ENCODE results near the gene HHAT.

Gene HHAT

DNA sequence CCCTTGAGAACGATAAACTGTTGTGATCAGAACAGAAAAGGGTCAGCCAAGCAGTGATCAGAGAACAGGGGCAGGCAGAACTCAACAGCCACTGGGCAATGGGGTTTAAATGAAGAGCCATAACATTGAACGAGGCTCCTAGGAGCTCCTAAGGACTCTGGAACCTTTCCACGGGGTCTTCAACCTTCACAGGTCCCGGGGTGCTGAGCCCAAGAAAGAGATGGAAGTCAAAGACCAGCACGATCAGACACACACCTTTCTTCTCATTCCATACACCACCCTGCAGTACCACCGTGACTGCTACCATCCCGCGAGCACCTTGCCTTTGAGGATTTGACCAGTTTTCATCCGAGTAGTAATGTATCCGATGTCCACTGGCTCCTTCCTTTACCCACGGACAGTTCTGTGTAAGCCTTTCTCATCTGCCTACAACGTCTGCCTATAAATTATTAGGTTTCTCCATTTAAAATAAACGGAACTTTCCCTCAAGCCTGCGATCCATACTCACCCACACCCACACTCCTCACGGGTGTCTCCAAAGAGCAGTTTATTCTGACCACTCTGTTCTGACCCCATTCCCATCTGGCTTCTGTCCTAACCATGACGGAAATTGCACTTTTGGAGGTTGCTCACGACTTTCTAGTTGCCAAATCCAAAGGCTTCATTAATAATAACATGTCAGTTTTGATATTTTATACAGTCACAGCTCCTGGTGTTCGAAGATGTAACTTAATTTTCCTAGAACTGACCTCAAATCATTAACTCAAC, 16.8 kb upstream of the HHAT start:
- H3K4me3 ChIP-seq = peak overlapping the region in 2 of 7 experiments; percentile 21 to 38

DNA sequence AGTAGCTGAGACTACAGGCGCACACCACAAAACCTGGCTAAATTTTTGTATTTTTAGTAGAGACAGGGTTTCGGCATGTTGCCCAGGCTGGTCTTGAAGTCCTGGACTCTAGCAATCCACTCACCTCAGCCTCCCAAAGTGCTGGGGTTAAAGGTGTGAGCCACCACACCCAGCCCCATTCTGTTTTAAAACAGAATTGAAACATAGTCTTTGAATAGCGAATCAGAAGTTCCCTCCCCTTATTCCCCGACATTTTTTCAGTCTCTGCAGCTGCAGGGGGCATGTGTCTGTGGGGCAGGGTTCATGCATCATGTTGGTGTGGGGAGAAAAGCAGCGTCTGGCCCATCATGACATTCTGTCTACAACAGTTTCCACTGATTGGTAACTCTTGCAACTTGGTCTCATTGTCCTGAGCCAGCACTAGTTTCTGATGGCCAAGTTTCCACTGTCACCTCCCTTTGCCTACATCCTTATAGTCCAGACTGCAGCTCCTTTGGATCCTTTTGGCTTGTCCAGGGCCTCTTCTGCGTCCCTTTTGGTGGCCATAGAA, 15.6 kb upstream of the HHAT start:
- no peak overlapping the region for H3K27ac ChIP-seq

More for the DNA sequence above, 16.8 kb upstream of the HHAT start:
- H3K27ac ChIP-seq = peak overlapping the region in 7 of 21 experiments; percentile 23 to 62 (median 40)

DNA sequence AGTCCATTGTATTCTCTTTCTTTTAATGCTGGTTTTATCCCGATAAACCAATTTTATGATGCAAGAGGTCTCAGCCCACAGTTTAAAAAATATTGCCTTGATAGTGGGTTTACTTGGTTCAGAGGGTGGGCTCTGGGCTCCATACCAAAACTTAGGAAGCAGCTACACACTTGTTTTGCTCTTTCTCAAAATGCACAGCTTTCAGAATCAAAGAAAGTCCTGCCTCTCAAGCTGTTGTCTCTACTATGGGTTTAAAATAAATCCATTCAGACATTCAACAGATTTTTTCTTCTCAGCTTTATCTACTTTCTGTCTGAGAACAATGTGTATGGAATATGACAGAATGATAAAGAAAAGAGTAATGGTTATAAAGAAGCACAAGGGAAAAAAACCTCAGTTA, 14.8 kb upstream of the HHAT start:
- Histone ChIP-seq H3K27ac (no peak overlapping the region), H3K4me3 (no peak overlapping the region)

More for the DNA sequence above, 15.6 kb upstream of the HHAT start:
- H3K4me3 ChIP-seq = no peak overlapping the region

DNA sequence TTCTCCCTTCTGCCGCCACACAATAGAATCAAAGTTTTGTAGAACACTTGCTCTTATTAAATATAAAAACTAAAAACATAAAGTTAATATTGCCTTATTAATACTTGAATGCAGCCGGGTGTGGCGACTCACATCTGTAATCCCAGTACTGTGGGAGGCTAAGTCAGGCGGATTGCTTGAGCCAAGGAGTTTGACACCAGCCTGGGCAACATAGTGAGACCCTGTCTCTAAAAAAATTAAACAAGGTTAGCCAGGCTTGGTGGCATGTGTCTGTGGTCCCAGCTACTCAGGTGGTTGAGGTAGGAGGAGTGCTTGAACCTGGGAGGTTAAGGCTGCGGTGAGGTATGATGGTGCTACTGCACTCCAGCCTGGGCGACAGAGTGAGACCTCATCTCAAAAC, 13.2 kb upstream of the HHAT start:
- H3K4me3 ChIP-seq = no peak overlapping the region

DNA sequence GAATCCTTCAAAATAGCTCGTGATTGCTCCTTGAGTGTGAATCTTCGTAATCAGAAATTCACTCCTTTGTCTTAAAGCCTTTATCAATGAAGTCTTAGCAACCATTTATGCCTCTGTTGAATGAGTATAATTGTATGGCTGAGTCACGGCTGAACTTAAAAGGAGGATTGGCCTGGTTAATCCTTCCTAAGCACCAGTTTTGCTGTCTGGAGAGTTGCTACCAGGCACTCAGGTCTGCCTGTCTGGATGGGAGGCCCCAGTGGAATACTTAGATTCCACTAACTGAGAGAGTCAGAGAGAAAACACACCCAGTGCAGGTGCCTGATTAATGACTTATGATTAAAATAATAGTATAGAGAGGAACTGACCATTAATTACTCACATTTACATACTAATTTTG, 7.6 kb upstream of the HHAT start:
- Histone ChIP-seq H3K27ac (peak overlapping the region in 6 of 21 experiments; percentile 7 to 56 (median 42)), H3K4me3 (no peak overlapping the region)

More for the DNA sequence above, 13.2 kb upstream of the HHAT start:
- H3K27ac ChIP-seq = no peak overlapping the region

DNA sequence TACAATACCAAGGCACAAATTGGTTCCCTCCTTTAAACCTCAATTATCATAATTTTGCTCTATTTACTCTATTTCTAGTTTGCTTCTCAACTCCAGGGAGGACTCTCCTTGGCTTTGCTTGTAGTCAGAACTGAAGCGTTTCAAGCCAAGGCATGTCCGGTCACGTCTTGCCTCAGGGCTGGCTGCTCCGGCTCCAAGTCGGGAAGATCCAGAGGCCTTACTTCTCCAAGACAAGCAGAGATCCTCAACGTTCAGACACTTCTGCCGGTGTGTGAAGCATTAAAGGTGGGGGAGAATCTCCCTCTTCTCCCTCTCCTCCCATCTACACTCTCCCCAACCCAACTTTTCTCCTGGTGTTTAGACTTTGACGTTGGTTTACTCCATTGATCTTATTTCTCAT, 7.2 kb upstream of the HHAT start:
- Histone ChIP-seq H3K4me3 (no peak overlapping the region), H3K27ac (peak overlapping the region in 7 of 21 experiments; percentile 14 to 56 (median 42))

DNA sequence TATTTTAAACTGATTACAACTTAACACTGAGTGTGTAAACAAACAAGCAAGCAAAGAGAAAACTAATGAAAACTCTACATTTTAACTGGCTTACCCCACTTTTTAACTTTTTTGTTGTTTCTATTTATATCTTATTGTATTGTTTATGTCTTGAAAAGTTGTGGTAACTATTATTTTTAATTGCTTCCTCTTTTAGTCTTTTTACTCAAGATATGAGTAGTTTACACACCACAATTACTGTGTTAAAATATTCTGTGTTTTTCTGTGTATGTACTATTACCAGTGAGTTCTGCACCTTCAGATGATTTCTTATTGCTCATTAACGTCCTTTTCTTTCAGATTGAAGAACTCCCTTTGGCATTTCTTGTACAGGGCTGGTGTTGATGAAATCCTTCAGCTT, 4.7 kb upstream of the HHAT start:
- no peak overlapping the region for H3K27ac ChIP-seq
- no peak overlapping the region for H3K4me3 ChIP-seq

DNA sequence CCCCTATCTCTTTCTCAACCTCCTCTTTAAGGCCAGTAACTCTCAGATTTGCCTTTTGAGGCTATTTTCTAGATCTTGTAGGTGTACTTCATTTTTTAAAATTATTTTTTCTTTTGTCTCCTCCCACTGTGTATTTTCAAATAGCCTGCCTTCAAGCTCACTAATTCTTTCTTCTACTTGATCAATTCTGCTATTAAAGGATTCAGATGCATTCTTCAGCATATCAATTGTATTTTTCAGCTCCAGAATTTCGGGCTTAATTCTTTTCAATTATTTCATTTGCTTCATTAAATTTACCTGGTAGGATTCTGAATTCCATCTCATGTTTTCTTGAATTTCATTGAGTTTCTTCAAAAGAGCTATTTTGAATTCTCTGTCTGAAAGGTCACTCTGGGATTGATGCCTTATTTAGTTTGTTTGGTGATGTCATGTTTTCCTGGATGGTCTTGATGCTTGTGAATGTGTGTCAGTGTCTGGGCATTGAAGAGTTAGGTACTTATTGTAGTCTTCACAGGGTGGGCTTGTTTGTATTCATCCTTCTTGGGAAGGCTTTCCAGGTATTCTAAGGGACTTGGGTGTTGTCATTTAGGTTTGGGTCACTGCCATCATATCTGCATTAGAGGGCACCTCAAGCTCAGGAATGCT, 3.6 kb upstream of the HHAT start:
- no peak overlapping the region for H3K27ac ChIP-seq
- H3K4me3 ChIP-seq = no peak overlapping the region

DNA sequence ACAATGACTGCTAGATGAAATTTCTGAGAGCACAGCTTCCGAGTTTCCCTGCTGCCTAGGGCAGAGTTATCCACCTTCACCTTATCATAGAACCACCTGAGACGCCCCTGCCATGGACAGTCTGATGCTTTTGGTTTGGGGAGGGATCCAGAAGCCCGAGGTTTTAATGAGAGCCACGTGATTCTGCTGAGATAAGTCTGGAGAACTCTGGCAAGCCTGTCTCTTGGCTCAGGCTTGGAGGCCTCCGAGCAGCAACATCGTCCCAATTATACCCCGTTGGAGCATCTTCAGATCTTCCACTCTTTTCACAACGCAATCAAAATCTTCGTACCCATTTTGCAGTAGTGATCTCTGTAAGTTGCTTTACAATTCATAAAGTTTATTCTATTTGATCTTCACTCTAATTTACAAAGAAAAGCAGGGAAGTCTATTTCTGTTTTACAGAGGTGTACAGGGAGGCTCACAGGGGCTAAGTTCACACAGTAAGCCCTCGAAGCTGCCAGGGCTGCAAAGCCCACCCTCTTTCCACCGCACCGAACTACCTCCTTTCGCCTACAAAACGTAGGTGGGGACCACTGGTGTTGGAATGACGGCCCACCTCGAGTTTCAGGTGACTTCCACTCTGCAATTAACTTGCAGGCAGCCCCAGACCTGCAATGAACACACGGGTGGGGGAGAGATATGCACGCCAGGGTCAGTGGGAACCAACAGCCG, 513 bp upstream of the HHAT start:
- peak overlapping the region; percentile 62 to 99 (median 96) for H3K27ac ChIP-seq
- H3K4me3 ChIP-seq = peak overlapping the region; percentile 49 to 84 (median 73)

DNA sequence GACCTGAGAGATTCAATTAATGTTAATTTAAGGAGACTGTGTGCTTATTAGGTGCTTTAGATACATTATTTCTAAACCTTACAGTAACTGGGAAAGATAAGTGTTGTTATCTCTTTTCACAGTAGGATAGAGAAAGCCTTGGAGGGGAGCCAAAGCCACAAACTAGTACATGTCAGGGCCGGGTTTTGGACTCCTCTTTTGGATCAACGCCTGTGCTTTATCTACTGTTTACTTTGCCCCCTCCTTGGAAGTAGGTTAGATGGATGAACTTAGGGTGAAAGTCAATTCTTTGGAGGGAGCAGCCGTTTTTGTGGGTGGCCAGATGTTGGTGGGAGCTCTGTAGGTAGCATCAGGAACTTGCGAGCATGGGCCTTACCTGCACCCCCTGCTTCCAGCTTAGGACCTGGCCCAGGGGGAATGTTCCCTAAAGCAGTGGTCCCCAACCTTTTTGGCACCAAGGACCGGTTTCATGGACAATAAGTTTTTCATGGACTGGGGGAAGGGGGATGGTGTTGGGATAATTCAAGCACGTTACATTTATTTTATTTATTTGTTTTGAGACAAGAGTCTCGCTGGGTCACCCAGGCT, 1.7 kb downstream of the HHAT start:
- H3K27ac ChIP-seq = peak overlapping the region in 2 of 21 experiments; percentile 95 to 98

DNA sequence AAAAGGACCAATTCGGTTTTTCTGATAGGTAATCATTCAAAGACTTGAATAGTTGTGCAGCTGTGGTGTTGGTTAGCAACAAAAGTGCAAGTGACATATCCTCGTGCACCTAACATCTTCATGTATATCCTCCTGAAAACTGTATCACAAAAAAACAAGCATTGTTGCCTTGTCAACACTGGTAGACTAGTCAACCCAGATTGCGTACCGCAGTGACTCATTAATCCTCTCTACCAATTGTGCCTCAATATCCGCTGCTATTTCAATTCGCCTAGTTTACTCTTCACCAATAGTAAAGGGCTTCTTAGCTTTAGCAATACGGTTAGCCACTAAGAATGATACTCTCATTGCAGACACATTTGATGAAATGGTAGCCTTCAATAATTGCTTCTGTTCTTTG, 3.5 kb downstream of the HHAT start:
- peak overlapping the region in 3 of 21 experiments; percentile 27 to 68 (median 27) for H3K27ac ChIP-seq
- no peak overlapping the region for H3K4me3 ChIP-seq

More for the DNA sequence above, 1.7 kb downstream of the HHAT start:
- no peak overlapping the region for H3K4me3 ChIP-seq

DNA sequence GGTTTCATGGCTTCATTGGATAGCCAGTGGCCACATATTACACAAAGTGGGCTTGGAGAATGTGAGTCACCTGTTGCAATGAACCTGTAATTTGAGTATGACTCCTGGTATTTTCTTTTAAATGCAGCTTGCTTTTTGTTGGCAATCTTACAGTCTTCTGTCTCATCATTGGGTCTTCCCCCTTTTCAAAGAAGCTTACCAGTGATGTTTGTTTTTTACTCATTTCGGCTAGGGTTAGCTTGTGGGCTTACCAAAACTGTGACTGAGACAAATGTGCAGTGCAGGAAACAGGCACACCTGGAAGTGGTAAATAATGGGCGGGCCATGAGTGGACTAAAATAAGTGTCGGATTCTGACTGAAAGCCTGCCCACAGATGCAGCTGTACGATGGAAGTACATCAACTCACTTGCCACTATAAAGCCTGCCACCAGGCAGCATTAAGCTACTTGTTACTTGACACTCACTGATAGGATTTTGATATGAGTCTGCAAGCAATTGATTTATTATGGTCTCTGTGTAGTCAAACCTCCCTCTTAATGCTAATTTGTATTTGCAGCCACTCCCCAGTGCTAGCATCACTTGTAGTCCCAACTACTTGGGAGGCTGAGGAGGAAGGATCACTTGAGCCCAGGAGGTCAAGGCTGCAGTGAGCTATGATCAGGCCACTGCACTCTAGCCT, 4.2 kb downstream of the HHAT start:
- Histone ChIP-seq H3K4me3 (no peak overlapping the region), H3K27ac (peak overlapping the region in 4 of 21 experiments; percentile 13 to 68 (median 27))

DNA sequence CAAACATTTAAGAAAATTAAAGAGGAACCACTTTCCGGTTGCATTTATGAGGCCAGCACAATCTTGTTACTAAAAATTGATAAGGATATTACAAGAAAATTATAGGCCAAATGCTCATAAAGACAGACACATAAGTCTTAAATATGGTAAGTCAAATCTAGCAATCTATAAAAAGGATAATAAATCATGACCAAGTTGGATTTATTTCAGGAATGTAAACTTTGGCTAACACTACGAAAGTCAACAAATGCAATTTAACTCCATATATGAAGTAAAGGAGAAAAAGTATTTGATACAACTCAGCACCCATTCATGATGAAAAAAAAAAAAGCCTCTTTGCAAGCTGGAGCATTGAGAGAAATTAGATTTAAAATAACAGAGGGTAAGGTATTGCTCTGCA, 6.3 kb downstream of the HHAT start:
- no peak overlapping the region for H3K27ac ChIP-seq
- H3K4me3 ChIP-seq = no peak overlapping the region

DNA sequence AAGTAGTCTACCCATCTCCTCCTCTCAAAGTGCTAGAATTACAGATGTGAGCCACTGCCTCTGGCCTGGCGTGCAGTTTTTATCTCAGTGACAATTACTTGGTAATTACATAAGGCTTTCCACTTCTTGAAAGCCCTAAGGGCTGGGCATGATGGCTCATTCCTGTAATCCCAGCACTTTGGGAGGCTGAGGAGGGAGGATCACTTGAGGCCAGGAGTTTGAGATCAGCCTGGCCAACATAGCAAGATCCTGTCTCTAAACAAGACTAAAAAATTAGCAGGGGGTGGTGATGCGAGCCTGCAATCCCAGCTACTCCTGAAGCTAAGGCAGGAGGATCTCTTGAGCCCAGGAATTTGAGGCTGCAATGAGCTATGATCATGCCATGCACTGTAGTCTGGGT, 7.7 kb downstream of the HHAT start:
- H3K27ac ChIP-seq = no peak overlapping the region

DNA sequence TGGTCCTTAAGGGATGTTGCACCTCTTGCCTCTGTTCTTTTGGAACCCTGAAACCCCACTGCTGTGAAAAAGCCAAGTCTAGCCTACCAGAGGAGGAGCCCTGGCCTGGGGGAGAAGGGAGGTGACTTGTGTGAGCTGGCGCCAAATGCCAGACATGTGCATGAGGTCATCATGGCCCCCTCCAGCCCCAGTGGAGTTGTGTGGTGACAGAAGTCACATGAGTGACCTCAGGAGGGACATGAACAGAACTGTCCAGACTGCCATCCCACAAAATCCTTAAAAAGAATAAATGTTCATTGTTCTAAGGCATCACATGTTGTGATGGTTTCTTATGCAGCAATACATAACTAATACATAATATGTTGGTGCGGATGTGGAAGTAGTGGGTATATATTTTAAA, 10.8 kb downstream of the HHAT start:
- Histone ChIP-seq H3K27ac (no peak overlapping the region), H3K4me3 (no peak overlapping the region)

More for the DNA sequence above, 7.7 kb downstream of the HHAT start:
- no peak overlapping the region for H3K4me3 ChIP-seq

DNA sequence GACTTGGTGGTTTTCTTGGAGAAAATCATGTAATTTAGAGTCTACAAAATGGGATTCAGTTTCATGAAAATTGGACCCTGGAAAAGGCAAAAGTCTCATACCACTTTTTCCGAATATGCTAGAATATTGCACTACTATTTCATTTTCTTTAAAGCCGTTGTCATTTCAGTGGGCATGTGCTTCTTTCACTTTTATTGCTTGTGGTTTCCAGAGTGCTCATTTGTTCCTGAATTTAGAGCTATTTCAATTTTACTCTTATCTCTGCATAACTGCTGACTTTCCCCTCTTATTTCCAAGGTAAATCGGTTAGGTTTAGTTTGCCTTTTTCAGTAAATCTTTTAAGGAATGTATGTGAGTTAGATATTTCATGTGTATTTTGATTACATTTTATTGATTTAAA, 11.6 kb downstream of the HHAT start:
- H3K27ac ChIP-seq = no peak overlapping the region
- no peak overlapping the region for H3K4me3 ChIP-seq

DNA sequence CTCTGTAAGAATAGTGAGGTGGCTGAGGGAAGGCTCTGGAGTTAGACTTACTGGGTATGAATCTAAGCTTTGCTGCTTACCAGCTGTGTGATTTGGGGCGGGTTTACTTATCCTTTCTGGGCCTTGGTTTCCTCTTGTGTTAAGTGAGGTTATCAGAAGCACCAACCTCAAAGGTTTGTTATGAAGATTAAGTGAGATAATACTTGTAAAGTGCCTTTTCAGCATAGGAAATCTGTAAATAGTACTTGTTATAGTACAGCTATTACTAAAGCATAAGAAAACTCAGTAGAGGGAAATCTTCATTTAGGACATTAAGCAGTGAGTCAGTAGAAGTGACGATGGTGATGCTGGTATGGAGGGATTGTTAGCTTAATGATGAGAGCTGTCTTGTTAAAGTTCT, 12.1 kb downstream of the HHAT start:
- no peak overlapping the region for H3K27ac ChIP-seq
- no peak overlapping the region for H3K4me3 ChIP-seq

DNA sequence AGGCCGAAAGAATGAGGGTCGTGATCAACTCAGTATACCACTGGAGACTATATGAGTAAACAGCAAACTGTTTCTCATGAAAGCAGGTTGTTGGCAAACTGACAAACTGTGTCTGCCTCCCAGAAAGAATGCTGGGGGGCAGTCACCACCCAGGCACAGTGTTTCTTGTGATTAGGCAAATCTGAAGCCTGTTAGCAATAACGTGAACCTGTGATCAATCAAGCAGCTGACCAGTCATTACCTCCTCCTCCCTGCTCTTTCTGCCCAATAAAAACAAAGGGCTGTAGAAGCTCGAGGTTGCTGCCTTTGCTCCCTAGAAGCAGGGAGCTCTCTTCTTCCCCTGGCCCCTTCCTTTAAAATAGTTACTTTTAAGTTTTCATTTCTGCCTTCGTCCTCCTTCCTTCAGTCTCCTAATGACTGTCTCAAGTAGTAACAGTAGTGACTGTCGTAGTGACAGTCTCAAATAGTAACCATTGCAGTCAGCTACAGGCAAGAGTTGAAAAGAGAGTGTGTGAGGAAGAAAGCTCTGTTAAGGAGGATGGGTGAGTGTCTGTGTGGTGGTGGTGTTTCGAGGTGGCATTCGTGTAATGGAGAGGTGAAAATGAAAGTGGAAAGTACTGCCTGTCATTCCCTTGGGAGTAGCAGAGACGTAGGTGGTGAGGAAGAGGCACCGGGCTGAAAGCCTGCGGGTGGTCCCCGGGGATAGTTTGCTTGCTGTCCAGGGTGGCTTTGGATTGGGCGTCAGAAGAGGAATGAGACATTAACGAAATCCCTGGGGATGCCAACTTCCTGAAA, 14.5 kb downstream of the HHAT start:
- peak overlapping the region in 4 of 7 experiments; percentile 6 to 20 (median 14) for H3K4me3 ChIP-seq

More for the DNA sequence above, 14.5 kb downstream of the HHAT start:
- peak overlapping the region in 7 of 21 experiments; percentile 19 to 59 (median 29) for H3K27ac ChIP-seq

Data from skin epidermis (tissue), 12 donors.